Measurements from ENCODE around the gene APP.

Gene APP

GRCh38 chr21:26127918-26128317 lies 42.7 kb downstream of the APP start:
- Histone ChIP-seq H3K27me3 (ENCODE audit: insufficient read depth, low read depth) (no peaks in the 10 kb centered on the region), H3K4me2 (no peak overlapping the region), H3K9ac (no peak overlapping the region), H3K27ac (no peak overlapping the region), H2AFZ (ENCODE audit: low read depth) (no peak overlapping the region), H3K79me2 (ENCODE audit: insufficient read depth, low read depth) (peaks cover 53% of the 10 kb centered on the region), H3K4me1 (ENCODE audit: low read depth, poor library complexity, severe bottlenecking) (peaks cover 18% of the 10 kb centered on the region), H3K4me3 (IDR thresholded peaks at IDR 0.05; ENCODE audit: insufficient read depth, low read depth, low read length) (no peak overlapping the region), H4K20me1 (ENCODE audit: insufficient read depth) (no peaks in the 10 kb centered on the region; the same call in 1 of the 2 replicates), H3K36me3 (ENCODE audit: insufficient read depth) (no peaks in the 10 kb centered on the region)
- TF ChIP-seq CTCF (conservative IDR thresholded peaks at IDR 0.05; ENCODE audit: low read depth, low read length): no peak

- Histone ChIP-seq H3K4me1 (ENCODE audit: low read depth, poor library complexity, severe bottlenecking) (peaks cover 18% of the 10 kb centered on the region), H2AFZ (ENCODE audit: low read depth) (no peak overlapping the region), H3K79me2 (ENCODE audit: insufficient read depth, low read depth) (peaks cover 47% of the 10 kb centered on the region), H3K9ac (no peak overlapping the region), H3K27me3 (ENCODE audit: insufficient read depth, low read depth) (no peaks in the 10 kb centered on the region), H3K27ac (no peak overlapping the region), H3K4me2 (no peak overlapping the region), H3K4me3 (IDR thresholded peaks at IDR 0.05; ENCODE audit: insufficient read depth, low read depth, low read length) (no peak overlapping the region), H3K36me3 (ENCODE audit: insufficient read depth) (no peaks in the 10 kb centered on the region), H4K20me1 (ENCODE audit: insufficient read depth) (peaks cover 3% of the 10 kb centered on the region; the same call in 1 of the 2 replicates)
- TF ChIP-seq CTCF (conservative IDR thresholded peaks at IDR 0.05; ENCODE audit: low read depth, low read length): no peak
Measured at GRCh38 chr21:26127073-26127814, 43.3 kb downstream of the APP start.

- no peak overlapping the region for H3K4me2 ChIP-seq
- peaks cover 18% of the 10 kb centered on the region for H3K4me1 ChIP-seq (ENCODE audit: low read depth, poor library complexity, severe bottlenecking)
- H4K20me1 ChIP-seq (ENCODE audit: insufficient read depth): peaks cover 4% of the 10 kb centered on the region; the same call in 1 of the 2 replicates
- H3K79me2 ChIP-seq (ENCODE audit: insufficient read depth, low read depth): peaks cover 41% of the 10 kb centered on the region; the same call in 1 of the 2 replicates
- H3K27me3 ChIP-seq (ENCODE audit: insufficient read depth, low read depth): no peaks in the 10 kb centered on the region
- TF ChIP-seq CTCF (conservative IDR thresholded peaks at IDR 0.05; ENCODE audit: low read depth, low read length): no peak
- H3K27ac ChIP-seq: no peak overlapping the region
- no peak overlapping the region for H3K9ac ChIP-seq
- H3K4me3 ChIP-seq (IDR thresholded peaks at IDR 0.05; ENCODE audit: insufficient read depth, low read depth, low read length): no peak overlapping the region
- no peak overlapping the region for H2AFZ ChIP-seq (ENCODE audit: low read depth)
- H3K36me3 ChIP-seq (ENCODE audit: insufficient read depth): no peaks in the 10 kb centered on the region
Measured at GRCh38 chr21:26126168-26126553, 44.4 kb downstream of the APP start.

GRCh38 chr21:26125433-26126167 lies 45.0 kb downstream of the APP start:
- Histone ChIP-seq H3K79me2 (ENCODE audit: insufficient read depth, low read depth) (peaks cover 41% of the 10 kb centered on the region; the same call in 1 of the 2 replicates), H3K36me3 (ENCODE audit: insufficient read depth) (no peaks in the 10 kb centered on the region), H4K20me1 (ENCODE audit: insufficient read depth) (peaks cover 4% of the 10 kb centered on the region; the same call in 1 of the 2 replicates), H3K4me3 (IDR thresholded peaks at IDR 0.05; ENCODE audit: insufficient read depth, low read depth, low read length) (no peak overlapping the region), H3K4me2 (no peak overlapping the region), H3K9ac (no peak overlapping the region), H3K27me3 (ENCODE audit: insufficient read depth, low read depth) (no peaks in the 10 kb centered on the region), H3K27ac (no peak overlapping the region), H2AFZ (ENCODE audit: low read depth) (no peak overlapping the region), H3K4me1 (ENCODE audit: low read depth, poor library complexity, severe bottlenecking) (peaks cover 24% of the 10 kb centered on the region)
- no peak for TF ChIP-seq CTCF (conservative IDR thresholded peaks at IDR 0.05; ENCODE audit: low read depth, low read length)
